ENCODE data around the gene MITD1. TPM values are rescaled to one million over a fixed set of nuclear protein-coding genes. Genes with fewer than 3 reads are reported as not detected.
"Not testable (repeated sequence)": the region's sequence is repeated elsewhere in the genome, so short reads cannot be mapped to it uniquely, and the experiment has no call there.

Gene MITD1
- total and polyA plus RNA-seq, 12 donors = 14.4 to 70.1 (median 29.0) TPM

GRCh38 chr2:99139003-99139402, 41.9 kb downstream of the MITD1 start:
- H3K27me3 ChIP-seq = no peaks in the 10 kb centered on the region
- DNase-seq = peak in 3 of 7 donors; percentile 7 to 26 (median 24)
- intact Hi-C loops (cut with DNase I) = no loop called here
- no peaks in the 10 kb centered on the region for H3K36me3 ChIP-seq (replicated peaks in 1 of 2)
- TF ChIP-seq POLR2A (IDR thresholded peaks at IDR 0.05) = no peak
- TF ChIP-seq CTCF (IDR thresholded peaks at IDR 0.05) = no peak
- no peak overlapping the region for H3K27ac ChIP-seq
- no peaks in the 10 kb centered on the region for H3K9me3 ChIP-seq (replicated peaks in 1 of 3)
- 55 to 75% (median 67%) methylated on average over 4 of the region's 4 CpGs for WGBS, 4 donors
- H3K4me1 ChIP-seq (replicated peaks in 1 of 2) = peaks cover 6 to 10% of the 10 kb centered on the region in 2 donors
- H3K4me3 ChIP-seq = no peak overlapping the region

GRCh38 chr2:99135044-99135556, 45.8 kb downstream of the MITD1 start:
- H3K4me3 ChIP-seq; H3K27ac ChIP-seq; H3K36me3 ChIP-seq (replicated peaks in 1 of 2); DNase-seq; H3K4me1 ChIP-seq (replicated peaks in 1 of 2); H3K9me3 ChIP-seq (replicated peaks in 1 of 3); intact Hi-C loops (cut with DNase I); H3K27me3 ChIP-seq: not testable (repeated sequence)
- 57 to 95% (median 90%) methylated on average over 1 to 2 of the region's 2 CpGs for WGBS, 4 donors

- Histone ChIP-seq H3K9me3 (replicated peaks in 1 of 3) (peaks cover 0 to 11% (median 0%) of the 10 kb centered on the region in 3 donors), H3K4me3 (no peak overlapping the region), H3K27ac (no peak overlapping the region), H3K4me1 (replicated peaks in 1 of 2) (no peaks in the 10 kb centered on the region), H3K27me3 (no peaks in the 10 kb centered on the region), H3K36me3 (replicated peaks in 1 of 2) (no peaks in the 10 kb centered on the region)
- DNase-seq = no peak
- intact Hi-C loops (cut with DNase I) = no loop called here
- WGBS, 4 donors = 76 to 81% (median 80%) methylated on average over 2 of the region's 2 CpGs
- TF ChIP-seq POLR2A (IDR thresholded peaks at IDR 0.05) (no peak), CTCF (IDR thresholded peaks at IDR 0.05) (no peak)
These were observed 52.9 kb downstream of the MITD1 start for GRCh38 chr2:99127981-99128380.

Small RNA genes within 50 kb of the gene (small RNA-seq; reads per million reads assigned to genes)
- gene AC092587.1 = 0 reads per million in 2 donors

Other genes starting within 250 kb of the MITD1 start
- 1 to 10 TPM in 8 of 9 donors, under 1 TPM in 1; 0.33 to 3.4 (median 2.1) TPM for gene CRACDL, start 244.8 kb downstream of the MITD1 start, total RNA-seq
- gene CRACDL, start 244.8 kb downstream of the MITD1 start, polyA plus RNA-seq = 1 to 10 TPM in 2 of 3 donors, under 1 TPM in 1; 0.88 to 2.6 (median 2.1) TPM
- 1 to 10 TPM in 5 of 9 donors, under 1 TPM in 3, not detected in 1; 0.35 to 2.2 (median 1.2) TPM for gene C2orf15, start 39.4 kb downstream of the MITD1 start, total RNA-seq
- 1 to 10 TPM in 1 of 3 donors, under 1 TPM in 2; 0.44 to 1.3 (median 0.88) TPM for gene C2orf15, start 39.4 kb downstream of the MITD1 start, polyA plus RNA-seq
- 10 to 100 TPM in 1 of 9 donors, 1 to 10 TPM in 8; 2.3 to 24.1 (median 7.7) TPM for gene TSGA10, start 26.1 kb downstream of the MITD1 start, total RNA-seq
- 1 to 10 TPM; 3.0 to 5.0 (median 4.4) TPM for gene TSGA10, start 26.1 kb downstream of the MITD1 start, polyA plus RNA-seq
- 10 to 100 TPM in 2 of 9 donors, 1 to 10 TPM in 7; 4.4 to 11.4 (median 8.6) TPM for gene LIPT1, start 26.1 kb downstream of the MITD1 start, total RNA-seq
- gene LIPT1, start 26.1 kb downstream of the MITD1 start, polyA plus RNA-seq = 10 to 100 TPM; 12.6 to 14.7 (median 14.1) TPM
- gene MRPL30, start 126 bp upstream of the MITD1 start, total RNA-seq = 10 to 100 TPM; 25.4 to 50.8 (median 32.3) TPM
- 10 to 100 TPM; 16.8 to 51.5 (median 17.4) TPM for gene MRPL30, start 126 bp upstream of the MITD1 start, polyA plus RNA-seq
- not detected for gene LYG2, start 74.6 kb upstream of the MITD1 start, total RNA-seq
- gene LYG2, start 74.6 kb upstream of the MITD1 start, polyA plus RNA-seq = not detected
- 1 to 10 TPM in 3 of 9 donors, under 1 TPM in 3, not detected in 3; 0.29 to 1.4 (median 1.0) TPM for gene LYG1, start 120.1 kb upstream of the MITD1 start, total RNA-seq
- gene LYG1, start 120.1 kb upstream of the MITD1 start, polyA plus RNA-seq = 10 to 100 TPM in 1 of 3 donors, 1 to 10 TPM in 1, under 1 TPM in 1; 0.57 to 10.8 (median 4.4) TPM
- 10 to 100 TPM; 13.2 to 54.5 (median 25.7) TPM for gene TXNDC9, start 155.3 kb upstream of the MITD1 start, total RNA-seq
- 10 to 100 TPM; 10.5 to 43.9 (median 12.8) TPM for gene TXNDC9, start 155.3 kb upstream of the MITD1 start, polyA plus RNA-seq
- gene EIF5B, start 156.3 kb upstream of the MITD1 start, total RNA-seq = 10 to 100 TPM; 11.1 to 36.5 (median 23.6) TPM
- gene EIF5B, start 156.3 kb upstream of the MITD1 start, polyA plus RNA-seq = 10 to 100 TPM; 40.7 to 71.3 (median 46.2) TPM

All from adrenal gland (tissue), 12 donors.